B cell (primary cell): Measurements from ENCODE around the gene DEAF1.

ENCODE experiments used
- CTCF ChIP-seq: fragments of 200-600 bp; IDR thresholded peaks from one replicate; pipeline ENCODE4 v1.8.0; 2022; ENCODE audit warnings: antibody characterized with exemption, mild to moderate bottlenecking
- EZH2 ChIP-seq: IDR thresholded peaks from 2 replicates; pipeline ENCODE4 v1.6.1; 2012; ENCODE audit warnings: borderline replicate concordance, low read depth, mild to moderate bottlenecking, moderate library complexity, low read length; ENCODE audit not compliant: insufficient read depth, poor library complexity, severe bottlenecking

DNA sequence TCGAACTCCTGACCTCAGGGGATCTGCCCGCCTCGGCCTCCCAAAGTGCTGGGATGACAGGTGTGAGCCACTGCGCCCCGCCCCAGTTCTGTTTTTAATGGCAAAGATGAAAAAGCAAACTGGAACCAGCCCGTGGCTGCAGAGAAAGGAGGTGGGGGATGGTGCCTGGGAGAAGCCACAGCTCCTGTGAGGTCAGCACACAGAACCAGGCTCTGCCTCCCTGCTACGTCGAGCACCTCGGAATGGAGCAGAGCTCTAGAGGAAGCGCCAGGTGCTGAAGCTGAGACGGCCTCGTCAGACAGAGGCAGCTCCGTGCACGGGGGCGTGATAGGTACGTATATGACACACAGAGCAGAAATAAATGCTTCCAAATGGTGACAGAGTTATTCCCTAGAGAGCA, 49.5 kb downstream of the DEAF1 start:
- TF ChIP-seq CTCF (no peak), EZH2 (no peak)
